HG03342 (cell line): Measurements from ENCODE around the gene CPNE4.
A peak's percentile ranks its signal among the peaks of the same experiment; 100 is the strongest.

Source experiments
- ATAC-seq: cut with Tn5 transposase; IDR thresholded peaks from one replicate; pipeline ENCODE4 v1.9.1; 2021; ENCODE audit warnings: mild to moderate bottlenecking, moderate library complexity; ENCODE audit not compliant: unreplicated experiment

Gene CPNE4

GRCh38 chr3:131803113-131803512 is 231.7 kb downstream of the CPNE4 start:
- ATAC-seq = no peak

GRCh38 chr3:131802029-131802428 is 232.8 kb downstream of the CPNE4 start:
- no peak for ATAC-seq

GRCh38 chr3:131801566-131801965 is 233.2 kb downstream of the CPNE4 start:
- ATAC-seq = no peak

DNA sequence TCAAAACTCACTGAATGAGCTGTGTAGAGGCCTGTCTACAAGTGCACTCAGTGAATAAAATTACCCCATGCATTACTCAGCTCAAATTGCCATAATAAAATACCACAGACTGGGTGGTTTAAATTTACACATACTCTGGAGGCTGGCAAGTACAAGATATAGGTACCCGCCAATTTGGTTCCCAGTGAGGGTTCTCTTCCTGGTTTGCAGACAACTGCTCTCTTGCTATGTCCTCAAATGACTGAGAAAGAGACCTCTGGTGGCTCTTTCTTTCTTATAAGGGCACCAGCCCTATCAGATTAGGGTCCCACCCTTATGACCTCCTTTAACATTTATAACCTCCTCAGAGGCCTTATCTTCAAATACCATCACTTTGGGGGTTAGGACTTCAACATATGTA is 237.0 kb downstream of the CPNE4 start:
- no peak for ATAC-seq

DNA sequence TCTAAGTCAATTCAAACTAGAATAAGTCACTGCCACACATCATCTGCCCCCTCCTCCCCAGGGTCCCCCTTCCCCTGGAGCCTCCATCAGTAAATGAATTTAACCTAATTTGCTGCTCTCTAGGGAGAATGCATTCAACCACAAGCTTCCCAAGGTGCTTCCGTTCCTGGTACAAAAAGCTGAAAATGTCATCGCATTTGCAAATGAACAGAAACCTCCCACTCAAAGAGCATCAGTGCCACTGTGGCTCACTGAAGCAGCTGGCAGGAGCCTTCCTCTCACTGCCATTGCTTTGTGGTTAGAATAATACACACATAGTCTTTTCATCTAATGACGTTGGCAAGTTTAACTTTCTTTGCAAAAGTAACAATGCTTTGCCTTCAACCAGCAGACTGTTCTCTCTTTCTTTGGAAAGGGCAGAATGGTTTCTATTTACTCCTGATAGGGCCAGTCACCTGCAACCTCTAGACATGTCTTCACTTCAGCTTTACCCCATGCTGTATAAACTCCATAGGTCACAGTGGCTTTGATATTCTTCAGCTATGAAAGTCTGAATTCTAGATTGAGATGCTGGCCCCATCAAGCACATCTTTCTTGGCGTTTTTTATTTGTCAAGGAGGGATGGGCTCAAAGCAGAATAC is 238.1 kb downstream of the CPNE4 start:
- no peak for ATAC-seq

DNA sequence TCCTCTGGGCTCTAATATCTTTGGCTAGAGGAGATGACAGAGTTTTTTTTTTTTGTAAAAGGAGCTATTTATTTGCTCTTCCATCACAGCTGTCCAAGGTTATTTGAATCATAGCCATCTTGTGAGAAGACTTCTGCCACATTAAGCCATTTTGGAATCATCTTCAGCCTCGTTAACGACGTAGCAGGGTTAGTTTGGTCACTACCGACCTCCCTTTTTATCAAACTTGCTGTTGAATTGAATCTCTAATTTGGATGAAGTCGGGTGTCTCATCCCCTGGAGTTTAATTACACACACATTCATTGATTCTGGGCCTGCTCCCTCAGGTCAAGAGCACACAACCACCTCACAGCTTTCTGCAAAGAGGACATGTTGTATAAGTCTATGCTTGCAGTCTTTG is 238.7 kb downstream of the CPNE4 start:
- ATAC-seq = no peak

GRCh38 chr3:131795390-131796090 is 239.3 kb downstream of the CPNE4 start:
- ATAC-seq = peak; percentile 48

DNA sequence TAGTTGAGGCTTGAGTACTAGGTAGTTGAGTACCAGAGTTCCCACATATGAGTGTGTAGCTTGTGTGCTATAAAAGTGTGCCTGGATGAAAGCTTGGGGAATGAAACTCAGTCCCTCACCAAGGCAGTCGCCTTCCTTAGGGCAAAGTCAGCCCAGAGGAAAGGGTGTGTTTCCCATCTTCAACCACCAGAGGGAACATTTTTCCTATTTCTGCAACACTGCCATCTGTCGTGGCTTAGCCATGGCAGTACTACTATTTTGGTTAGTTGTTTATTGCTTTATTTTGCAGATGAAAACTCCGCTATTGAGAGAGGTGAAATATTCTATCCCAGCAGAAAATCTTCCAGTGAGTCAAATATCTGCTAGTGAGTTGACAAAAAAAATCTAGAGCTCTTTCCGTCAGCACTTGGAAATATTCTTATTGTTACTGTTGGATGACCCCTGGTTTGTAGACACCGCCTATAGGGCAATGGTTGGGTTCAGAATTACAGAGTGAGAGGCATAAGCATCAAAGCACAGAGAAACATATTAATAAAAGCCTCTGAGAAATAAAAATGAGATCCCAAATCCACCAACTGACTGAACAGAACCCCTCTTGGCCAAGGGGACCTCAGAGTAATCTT is 239.9 kb downstream of the CPNE4 start:
- peak; percentile 61 for ATAC-seq

DNA sequence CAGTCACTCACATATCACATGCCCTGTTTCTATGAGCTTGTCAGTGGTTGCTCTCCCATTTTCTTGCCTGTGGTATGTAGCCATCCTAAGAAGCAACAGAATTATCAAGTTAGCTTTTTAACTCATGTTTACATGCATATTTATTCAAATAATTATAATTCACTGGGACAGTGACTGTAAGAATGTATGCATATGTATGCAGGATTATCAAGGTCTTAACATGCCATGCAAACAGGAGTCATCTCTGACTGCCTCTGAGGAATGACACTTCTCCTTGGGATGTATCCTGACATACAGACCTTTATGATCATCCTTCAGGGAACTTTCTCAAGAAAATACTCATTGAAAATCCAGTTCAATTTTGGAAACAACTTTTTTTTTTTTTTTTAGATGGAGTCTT is 240.9 kb downstream of the CPNE4 start:
- ATAC-seq = no peak

- no peak for ATAC-seq
These were observed 245.6 kb downstream of the CPNE4 start for GRCh38 chr3:131789188-131789587.

DNA sequence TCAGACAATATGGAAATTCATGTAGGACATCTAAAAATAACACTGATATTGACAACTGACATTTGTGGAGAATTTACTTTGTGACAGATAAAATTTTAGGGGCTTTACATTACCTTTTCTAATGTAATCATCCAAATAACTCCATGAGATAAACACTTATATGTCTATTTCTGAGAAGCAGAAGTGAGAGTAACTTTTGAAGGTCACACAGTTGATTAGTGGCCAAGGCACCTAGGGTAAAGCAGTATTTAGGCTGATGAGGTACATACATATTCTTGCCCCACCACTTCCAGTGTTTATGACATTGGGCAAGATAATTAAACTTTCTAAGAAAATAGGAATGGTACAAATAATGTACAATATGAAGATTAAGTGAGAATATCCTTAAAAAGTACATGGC is 248.4 kb downstream of the CPNE4 start:
- no peak for ATAC-seq

DNA sequence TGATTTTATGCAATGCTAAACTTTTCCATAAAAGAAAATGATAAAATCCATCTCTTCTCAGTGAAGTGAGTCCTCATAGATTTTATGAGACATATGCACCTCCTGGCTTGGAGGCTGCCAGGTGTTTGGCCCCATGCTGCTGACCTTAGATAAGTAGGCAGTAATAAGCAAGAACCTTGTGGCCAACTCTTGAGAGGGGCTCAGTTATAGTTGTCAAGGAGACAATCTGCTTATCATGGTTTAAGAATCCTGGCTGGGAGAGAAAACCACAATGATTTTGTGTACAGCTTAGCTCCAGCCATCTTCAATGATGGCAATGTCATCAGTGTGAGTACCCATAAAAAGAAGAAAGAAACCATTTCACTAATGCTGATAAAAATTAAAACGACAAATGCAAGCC is 252.1 kb downstream of the CPNE4 start:
- ATAC-seq = no peak

DNA sequence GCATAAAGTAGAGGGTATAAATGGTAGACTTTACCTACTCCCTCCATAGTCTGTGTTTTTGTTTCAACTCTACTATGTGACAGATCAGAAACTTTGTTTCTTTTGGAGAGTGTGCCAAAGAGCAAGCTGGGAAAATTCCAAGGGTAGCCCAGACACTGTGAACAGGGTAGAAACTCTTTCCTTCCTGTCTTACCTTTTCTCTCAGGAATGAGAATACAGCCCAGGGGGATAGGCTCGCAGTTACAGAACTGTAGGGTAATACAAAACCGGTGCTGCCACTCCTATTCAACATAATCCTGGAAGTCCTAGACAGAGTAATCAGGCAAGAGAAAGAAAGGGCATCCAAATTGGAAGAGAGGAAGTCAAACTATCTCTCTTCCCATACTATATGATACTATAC is 256.3 kb downstream of the CPNE4 start:
- no peak for ATAC-seq

DNA sequence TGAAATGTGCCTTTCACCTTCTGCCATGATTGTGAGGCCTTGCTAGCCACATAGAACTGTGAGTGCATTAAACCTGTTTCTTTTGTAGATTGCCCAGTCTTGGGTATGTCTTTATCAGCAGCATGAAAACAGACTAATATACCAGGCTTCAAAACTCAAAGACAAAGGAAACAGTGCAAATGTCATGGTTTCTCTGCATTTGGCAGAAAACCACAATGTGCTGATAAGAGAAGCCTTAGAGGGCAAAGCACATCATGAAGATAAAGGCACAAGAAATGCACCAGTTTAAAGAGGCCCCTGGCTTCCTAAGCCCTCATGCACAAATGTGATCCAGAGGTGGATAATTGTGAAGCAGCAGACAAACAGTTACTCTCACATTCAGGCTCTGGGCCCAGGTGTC is 259.2 kb downstream of the CPNE4 start:
- ATAC-seq = no peak

DNA sequence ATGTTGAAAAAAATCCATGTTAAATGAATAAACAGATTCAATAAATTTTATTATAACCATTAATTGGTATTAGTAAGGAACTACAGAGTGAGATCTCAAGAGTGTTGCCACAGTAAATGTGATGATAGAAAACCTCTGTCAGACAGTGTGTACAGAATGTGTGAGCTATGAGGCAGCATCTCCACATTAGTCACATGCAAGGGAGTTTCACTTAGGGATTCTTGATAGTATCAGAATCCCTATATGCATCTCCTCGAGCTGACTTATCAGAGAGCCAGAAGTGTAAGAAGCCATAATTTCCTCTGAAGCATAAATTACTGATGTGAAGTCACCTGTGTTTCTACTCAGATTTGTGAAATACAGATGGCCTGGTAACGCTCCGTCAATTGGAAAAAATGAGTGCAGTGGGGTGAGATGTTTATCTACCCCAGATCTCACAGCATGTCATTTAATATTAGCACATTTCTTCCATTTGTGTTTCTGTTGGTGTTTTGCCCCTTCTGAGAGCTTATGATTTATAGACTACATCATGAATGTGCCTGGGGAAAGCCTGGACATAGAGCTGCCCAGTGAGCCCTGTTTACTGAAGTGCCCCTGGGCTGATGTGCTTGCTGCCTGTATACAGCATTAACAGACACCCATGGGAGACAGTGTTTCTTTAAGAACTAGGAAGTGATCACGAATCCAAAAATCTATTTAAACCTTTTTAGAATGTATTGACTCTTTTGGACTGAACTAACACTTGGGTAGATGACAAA is 262.4 kb downstream of the CPNE4 start:
- no peak for ATAC-seq

DNA sequence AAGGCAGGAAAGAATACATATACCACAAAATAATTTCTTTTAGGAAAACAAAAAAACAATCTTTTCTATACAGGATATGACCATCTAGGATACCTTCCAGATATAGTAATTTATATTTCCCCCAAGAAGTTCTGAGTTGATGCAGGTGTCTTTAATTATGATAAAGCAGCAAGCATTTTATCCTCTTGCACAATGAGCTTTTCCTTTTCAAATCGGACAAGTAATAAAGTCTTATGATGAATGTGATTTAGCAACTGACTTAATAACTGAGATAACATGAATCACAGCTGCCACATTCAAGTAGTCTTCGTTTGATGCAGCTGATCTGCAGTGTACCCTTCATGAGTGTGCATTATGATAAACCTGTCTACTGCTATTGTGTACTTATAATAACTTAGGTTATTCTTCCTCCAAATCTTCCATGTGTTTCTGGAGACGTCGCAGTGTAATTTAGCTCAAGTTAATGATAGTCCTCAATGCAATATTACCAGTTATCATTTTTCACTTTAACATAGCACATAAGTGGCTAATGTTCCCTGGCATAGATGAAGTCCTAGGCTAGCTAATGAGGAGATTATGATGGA is 271.7 kb downstream of the CPNE4 start:
- ATAC-seq = no peak

DNA sequence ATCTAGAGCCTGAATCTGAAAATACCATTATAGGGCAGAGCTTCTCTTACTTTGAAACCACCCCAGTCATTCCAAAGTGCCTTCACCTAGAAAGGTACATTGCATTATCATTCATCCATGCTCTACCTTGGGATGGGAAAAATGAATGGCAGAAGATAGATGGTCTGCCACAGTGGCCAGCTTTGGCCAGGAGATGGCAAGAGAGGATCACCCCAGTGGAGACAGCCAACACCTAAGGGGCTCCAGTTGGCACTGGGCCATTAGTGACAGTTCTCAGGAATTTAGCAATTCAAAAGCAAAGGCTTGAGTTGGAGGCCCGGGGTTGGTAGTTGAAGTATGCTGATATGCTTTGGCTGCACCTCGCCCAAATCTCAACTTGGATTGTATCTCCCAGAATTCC is 278.4 kb downstream of the CPNE4 start:
- no peak for ATAC-seq

- no peak for ATAC-seq
These were observed 279.4 kb downstream of the CPNE4 start for GRCh38 chr3:131755380-131755779.

GRCh38 chr3:131750256-131750655 is 284.6 kb downstream of the CPNE4 start:
- ATAC-seq = no peak

- ATAC-seq = no peak
These were observed 285.0 kb downstream of the CPNE4 start for GRCh38 chr3:131749826-131750225.

- no peak for ATAC-seq
These were observed 287.3 kb downstream of the CPNE4 start for GRCh38 chr3:131747466-131747865.
